ENCODE measurements around the gene DOK5.

The DOK5 gene

GRCh38 chr20:54619682-54620081 is 144.3 kb downstream of the DOK5 start:
- no peak for DNase-seq

- no peak for DNase-seq
Observed at GRCh38 chr20:54620611-54621010, 145.2 kb downstream of the DOK5 start.

GRCh38 chr20:54622333-54623295 is 147.2 kb downstream of the DOK5 start:
- DNase-seq: no peak

GRCh38 chr20:54623991-54624569 is 148.7 kb downstream of the DOK5 start:
- no peak for DNase-seq

- DNase-seq: no peak
Observed at GRCh38 chr20:54624706-54625390, 149.5 kb downstream of the DOK5 start.

GRCh38 chr20:54625497-54625896 is 150.1 kb downstream of the DOK5 start:
- no peak for DNase-seq

- DNase-seq: no peak
Observed at GRCh38 chr20:54626126-54626525, 150.7 kb downstream of the DOK5 start.

- DNase-seq: no peak
Observed at GRCh38 chr20:54629632-54630031, 154.2 kb downstream of the DOK5 start.

- no peak for DNase-seq
Observed at GRCh38 chr20:54630582-54630981, 155.2 kb downstream of the DOK5 start.

- DNase-seq: no peak
Observed at GRCh38 chr20:54631059-54631458, 155.7 kb downstream of the DOK5 start.

GRCh38 chr20:54633374-54634355 is 158.3 kb downstream of the DOK5 start:
- no peak for DNase-seq

GRCh38 chr20:54636575-54636974 is 161.2 kb downstream of the DOK5 start:
- no peak for DNase-seq

- DNase-seq: no peak
Observed at GRCh38 chr20:54639941-54640340, 164.5 kb downstream of the DOK5 start.

GRCh38 chr20:54640800-54641199 is 165.4 kb downstream of the DOK5 start:
- no peak for DNase-seq

GRCh38 chr20:54642864-54643667 is 167.7 kb downstream of the DOK5 start:
- DNase-seq: no peak

GRCh38 chr20:54643761-54644160 is 168.4 kb downstream of the DOK5 start:
- DNase-seq: no peak

- DNase-seq: no peak
Observed at GRCh38 chr20:54645445-54646155, 170.2 kb downstream of the DOK5 start.

GRCh38 chr20:54646156-54646517 is 170.7 kb downstream of the DOK5 start:
- DNase-seq: no peak

GRCh38 chr20:54648421-54649142 is 173.2 kb downstream of the DOK5 start:
- DNase-seq: no peak

GRCh38 chr20:54649511-54649962 is 174.1 kb downstream of the DOK5 start:
- peak; percentile 36 to 60 for DNase-seq

Data from stimulated activated CD4-positive, alpha-beta T cell treated with anti-CD3 and anti-CD28 coated beads, Interleukin-4, amount 100 ng/mL, for 4 hours (primary cell).